ENCODE measurements around the gene TMSB15B.
"Not testable (repeated sequence)": the region's sequence is repeated elsewhere in the genome, so short reads cannot be mapped to it uniquely, and the experiment has no call there.

TMSB15B gene

GRCh38 chrX:103962411-103963278 is at the start of gene TMSB15B:
TSS of gene TMSB15B (plus strand) at chrX:103962627.
- not testable (repeated sequence) for DNase-seq

- no peak for DNase-seq
Observed at GRCh38 chrX:103913356-103914020, 48.9 kb upstream of the TMSB15B start.

GRCh38 chrX:103918050-103918449 is 44.4 kb upstream of the TMSB15B start:
- DNase-seq, result peak; percentile 78

GRCh38 chrX:103918571-103919269 is 43.7 kb upstream of the TMSB15B start:
- peak; percentile 82 for DNase-seq

GRCh38 chrX:103919270-103919637 is 43.2 kb upstream of the TMSB15B start:
- DNase-seq, result no peak

GRCh38 chrX:103920515-103920914 is 41.9 kb upstream of the TMSB15B start:
- not testable (repeated sequence) for DNase-seq

- no peak for DNase-seq
Observed at GRCh38 chrX:103927030-103927429, 35.4 kb upstream of the TMSB15B start.

GRCh38 chrX:103927633-103928032 is 34.8 kb upstream of the TMSB15B start:
- no peak for DNase-seq

GRCh38 chrX:103932133-103932532 is 30.3 kb upstream of the TMSB15B start:
- no peak for DNase-seq

GRCh38 chrX:103940257-103940656 is 22.2 kb upstream of the TMSB15B start:
- DNase-seq, result not testable (repeated sequence)

GRCh38 chrX:103941201-103941975 is 21.0 kb upstream of the TMSB15B start:
- DNase-seq, result no peak

- no peak for DNase-seq
Observed at GRCh38 chrX:103949506-103949905, 12.9 kb upstream of the TMSB15B start.

- no peak for DNase-seq
Observed at GRCh38 chrX:103953353-103953752, 9.1 kb upstream of the TMSB15B start.

GRCh38 chrX:103954259-103954658 is 8.2 kb upstream of the TMSB15B start:
- DNase-seq, result no peak

GRCh38 chrX:103960599-103960998 is 1.8 kb upstream of the TMSB15B start:
- not testable (repeated sequence) for DNase-seq

GRCh38 chrX:103983508-103983907 is 21.1 kb downstream of the TMSB15B start:
- DNase-seq, result not testable (repeated sequence)

- DNase-seq, result no peak
Observed at GRCh38 chrX:103999234-103999633, 36.8 kb downstream of the TMSB15B start.

GRCh38 chrX:104008831-104009230 is 46.4 kb downstream of the TMSB15B start:
- DNase-seq, result no peak

- no peak for DNase-seq
Observed at GRCh38 chrX:104013158-104013557, 50.7 kb downstream of the TMSB15B start.

GRCh38 chrX:104013606-104014005 is 51.2 kb downstream of the TMSB15B start, which contains the start of gene H2BW1:
TSS of gene H2BW1 (minus strand) at chrX:104013708. CDS start at chrX:104013576, 132 bp downstream.
- no peak for DNase-seq

GRCh38 chrX:104015576-104015975 is 53.1 kb downstream of the TMSB15B start:
- DNase-seq, result not testable (repeated sequence)

Measured in activated effector memory CD4-positive, alpha-beta T cell treated with anti-CD3 and anti-CD28 coated beads, Interleukin-2, amount 50 U/mL, for 16 hours (primary cell).